Measurements from ENCODE around the gene F5.

- no peak for TF ChIP-seq CTCF (conservative IDR thresholded peaks at IDR 0.05; ENCODE audit: low read depth, low read length)
- no peak for TF ChIP-seq EZH2 (IDR thresholded peaks at IDR 0.05; ENCODE audit: borderline replicate concordance, low read depth, low read length, poor library complexity, severe bottlenecking)
Measured at GRCh38 chr1:169534653-169535052, 51.6 kb downstream of the F5 start.

Measured in A673 (cell line).